Measurements from ENCODE around the gene PRIM2. TPM values are rescaled to one million over a fixed set of nuclear protein-coding genes. Genes with fewer than 3 reads are reported as not detected.
"Not testable (repeated sequence)": the region's sequence is repeated elsewhere in the genome, so short reads cannot be mapped to it uniquely, and the experiment has no call there.

PRIM2 gene, protein sequence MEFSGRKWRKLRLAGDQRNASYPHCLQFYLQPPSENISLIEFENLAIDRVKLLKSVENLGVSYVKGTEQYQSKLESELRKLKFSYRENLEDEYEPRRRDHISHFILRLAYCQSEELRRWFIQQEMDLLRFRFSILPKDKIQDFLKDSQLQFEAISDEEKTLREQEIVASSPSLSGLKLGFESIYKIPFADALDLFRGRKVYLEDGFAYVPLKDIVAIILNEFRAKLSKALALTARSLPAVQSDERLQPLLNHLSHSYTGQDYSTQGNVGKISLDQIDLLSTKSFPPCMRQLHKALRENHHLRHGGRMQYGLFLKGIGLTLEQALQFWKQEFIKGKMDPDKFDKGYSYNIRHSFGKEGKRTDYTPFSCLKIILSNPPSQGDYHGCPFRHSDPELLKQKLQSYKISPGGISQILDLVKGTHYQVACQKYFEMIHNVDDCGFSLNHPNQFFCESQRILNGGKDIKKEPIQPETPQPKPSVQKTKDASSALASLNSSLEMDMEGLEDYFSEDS
- 9.1 TPM for polyA plus RNA-seq

- Mint-ChIP-seq H3K9me3 (no peaks in the 10 kb centered on the region), H3K27me3 (no peaks in the 10 kb centered on the region), H3K4me3 (peak within 1 kb of the TSS; percentile 92 to 100 (median 100)), H3K36me3 (peaks cover 13% of the 10 kb centered on the region), H3K4me1 (peaks cover 14 to 27% (median 23%) of the 10 kb centered on the region in 3 donors), H3K27ac (peak within 1 kb of the TSS; percentile 61 to 98 (median 93))
These were observed at the start of gene PRIM2 for GRCh38 chr6:57317060-57317943. Gene PRIM2, plus strand, starts transcription at chr6:57317630. Its CDS starts 816 bp downstream, at chr6:57318446.

GRCh38 chr6:57268294-57268640, 49.2 kb upstream of the PRIM2 start:
- H3K4me1 Mint-ChIP-seq: no peaks in the 10 kb centered on the region
- H3K27me3 Mint-ChIP-seq: peaks cover 1% of the 10 kb centered on the region
- no peaks in the 10 kb centered on the region for H3K9me3 Mint-ChIP-seq
- no peaks in the 10 kb centered on the region for H3K36me3 Mint-ChIP-seq
- no peak overlapping the region for H3K27ac Mint-ChIP-seq
- H3K4me3 Mint-ChIP-seq: no peak overlapping the region

DNA sequence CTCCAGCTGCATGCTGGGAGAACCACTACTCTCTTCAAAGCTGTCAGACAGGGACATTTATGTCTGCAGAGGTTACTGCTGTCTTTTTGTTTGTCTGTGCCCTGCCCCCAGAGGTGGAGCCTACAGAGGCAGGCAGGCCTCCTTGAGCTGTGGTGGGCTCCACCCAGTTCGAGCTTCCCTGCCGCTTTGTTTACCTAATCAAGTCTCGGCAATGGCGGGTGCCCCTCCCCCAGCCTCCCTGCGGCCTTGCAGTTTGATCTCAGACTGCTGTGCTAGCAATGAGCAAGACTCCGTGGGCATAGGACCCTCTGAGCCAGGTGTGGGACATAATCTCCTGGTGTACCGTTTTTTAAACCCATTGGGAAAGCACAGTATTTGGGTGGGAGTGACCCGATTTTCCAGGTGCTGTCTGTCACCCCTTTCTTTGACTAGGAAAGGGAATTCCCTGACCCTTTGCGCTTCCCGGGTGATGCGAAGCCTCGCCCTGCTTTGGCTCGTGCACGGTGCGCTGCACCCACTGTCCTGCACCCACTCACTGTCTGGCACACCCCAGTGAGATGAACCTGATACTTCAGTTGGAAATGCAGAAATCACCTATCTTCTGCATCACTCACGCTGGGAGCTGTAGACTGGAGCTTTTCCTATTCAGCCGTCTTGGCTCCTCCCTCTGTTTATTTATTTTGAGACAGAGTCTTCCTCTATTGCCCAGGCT, 43.2 kb upstream of the PRIM2 start:
- not testable (repeated sequence) for H3K27me3 Mint-ChIP-seq, H3K9me3 Mint-ChIP-seq, H3K36me3 Mint-ChIP-seq, H3K4me1 Mint-ChIP-seq, H3K4me3 Mint-ChIP-seq, H3K27ac Mint-ChIP-seq

GRCh38 chr6:57275384-57275783, 42.0 kb upstream of the PRIM2 start:
- H3K36me3 Mint-ChIP-seq: no peaks in the 10 kb centered on the region
- no peaks in the 10 kb centered on the region for H3K9me3 Mint-ChIP-seq
- H3K4me3 Mint-ChIP-seq: no peak overlapping the region
- no peaks in the 10 kb centered on the region for H3K4me1 Mint-ChIP-seq
- H3K27me3 Mint-ChIP-seq: peaks cover 10% of the 10 kb centered on the region
- no peak overlapping the region for H3K27ac Mint-ChIP-seq

GRCh38 chr6:57276946-57277345, 40.5 kb upstream of the PRIM2 start:
- Mint-ChIP-seq H3K4me3 (no peak overlapping the region), H3K9me3 (no peaks in the 10 kb centered on the region), H3K27ac (no peak overlapping the region)

GRCh38 chr6:57278570-57278969, 38.9 kb upstream of the PRIM2 start:
- H3K9me3 Mint-ChIP-seq: no peaks in the 10 kb centered on the region
- H3K4me1 Mint-ChIP-seq: no peaks in the 10 kb centered on the region
- no peak overlapping the region for H3K27ac Mint-ChIP-seq
- H3K36me3 Mint-ChIP-seq: no peaks in the 10 kb centered on the region
- peaks cover 10% of the 10 kb centered on the region for H3K27me3 Mint-ChIP-seq
- no peak overlapping the region for H3K4me3 Mint-ChIP-seq

More at GRCh38 chr6:57276946-57277345, 40.5 kb upstream of the PRIM2 start:
- Mint-ChIP-seq H3K27me3 (peaks cover 10% of the 10 kb centered on the region), H3K4me1 (no peaks in the 10 kb centered on the region), H3K36me3 (no peaks in the 10 kb centered on the region)

DNA sequence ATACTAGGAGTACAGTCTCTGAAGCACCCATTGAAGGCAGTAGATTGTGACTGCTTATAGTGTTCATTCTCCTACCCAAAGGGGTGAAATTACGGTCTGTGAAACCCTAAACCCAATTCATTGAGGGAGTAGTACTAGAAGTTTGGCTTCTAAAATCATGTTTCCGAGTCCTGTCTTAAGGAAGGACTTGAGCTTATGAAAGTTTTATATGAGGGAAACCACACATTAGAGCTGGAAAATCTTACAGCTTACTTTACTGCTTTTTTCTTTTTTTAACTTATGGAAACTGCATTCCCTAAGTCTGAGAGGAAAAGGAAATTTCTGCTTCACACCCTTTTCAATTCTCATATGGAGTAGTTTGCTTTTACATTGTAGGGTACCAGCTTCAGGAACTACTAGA, 38.4 kb upstream of the PRIM2 start:
- Mint-ChIP-seq H3K27me3 (peaks cover 10% of the 10 kb centered on the region), H3K9me3 (no peaks in the 10 kb centered on the region), H3K36me3 (no peaks in the 10 kb centered on the region), H3K4me3 (no peak overlapping the region), H3K27ac (no peak overlapping the region), H3K4me1 (no peaks in the 10 kb centered on the region)

- Mint-ChIP-seq H3K4me1 (no peaks in the 10 kb centered on the region), H3K9me3 (peaks cover 0 to 8% (median 0%) of the 10 kb centered on the region in 3 donors), H3K36me3 (no peaks in the 10 kb centered on the region), H3K27ac (no peak overlapping the region), H3K27me3 (peaks cover 5% of the 10 kb centered on the region), H3K4me3 (no peak overlapping the region)
These were observed 34.3 kb upstream of the PRIM2 start for GRCh38 chr6:57283106-57283505.

- peaks cover 1% of the 10 kb centered on the region for H3K36me3 Mint-ChIP-seq
- H3K4me3 Mint-ChIP-seq: no peak overlapping the region
- H3K9me3 Mint-ChIP-seq: peaks cover 0 to 8% (median under 1%) of the 10 kb centered on the region in 3 donors
- H3K4me1 Mint-ChIP-seq: no peaks in the 10 kb centered on the region
- H3K27ac Mint-ChIP-seq: no peak overlapping the region
- H3K27me3 Mint-ChIP-seq: peaks cover 8% of the 10 kb centered on the region
These were observed 33.4 kb upstream of the PRIM2 start for GRCh38 chr6:57283911-57284455.

DNA sequence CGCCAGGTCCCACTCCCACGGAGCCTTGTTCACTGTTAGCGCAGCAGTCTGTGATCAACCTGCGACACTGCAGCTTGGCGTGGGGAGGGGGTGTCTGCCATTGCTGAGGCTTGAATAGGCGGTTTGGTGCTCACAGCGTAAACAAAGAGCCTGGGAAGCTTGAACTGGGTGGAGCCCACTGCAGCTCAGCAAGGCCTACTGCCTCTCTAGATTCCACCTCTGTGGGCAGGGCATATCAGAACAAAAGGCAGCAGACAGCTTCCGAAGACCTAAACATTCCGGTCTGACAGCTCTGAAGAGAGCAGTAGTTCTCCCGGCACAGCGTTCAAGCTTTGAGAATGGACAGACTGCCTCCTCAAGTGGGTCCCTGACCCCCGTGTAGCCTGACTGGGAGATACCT, 29.3 kb upstream of the PRIM2 start:
- H3K9me3 Mint-ChIP-seq: peaks cover 0 to 16% (median 3%) of the 10 kb centered on the region in 3 donors
- not testable (repeated sequence) for H3K27ac Mint-ChIP-seq, H3K4me1 Mint-ChIP-seq, H3K36me3 Mint-ChIP-seq, H3K4me3 Mint-ChIP-seq
- H3K27me3 Mint-ChIP-seq: peaks cover 11% of the 10 kb centered on the region

DNA sequence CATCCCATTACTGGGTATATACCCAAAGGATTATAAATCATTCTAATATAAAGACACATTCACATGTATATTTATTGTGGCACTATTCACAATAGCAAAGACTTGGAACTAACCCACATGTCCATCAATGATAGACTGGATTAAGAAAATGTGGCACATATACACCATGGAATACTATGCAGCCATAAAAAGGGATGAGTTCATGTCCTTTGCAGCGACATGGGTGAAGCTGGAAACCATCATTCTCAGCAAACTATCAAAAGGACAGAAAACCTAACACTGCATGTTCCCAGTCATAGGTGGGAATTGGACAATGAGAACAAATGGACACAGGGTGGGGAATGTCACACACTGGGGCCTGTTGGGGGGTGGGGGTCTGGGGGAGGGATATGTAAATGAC, 24.0 kb upstream of the PRIM2 start:
- H3K4me1 Mint-ChIP-seq, H3K36me3 Mint-ChIP-seq, H3K27ac Mint-ChIP-seq, H3K4me3 Mint-ChIP-seq, H3K9me3 Mint-ChIP-seq, H3K27me3 Mint-ChIP-seq: not testable (repeated sequence)

DNA sequence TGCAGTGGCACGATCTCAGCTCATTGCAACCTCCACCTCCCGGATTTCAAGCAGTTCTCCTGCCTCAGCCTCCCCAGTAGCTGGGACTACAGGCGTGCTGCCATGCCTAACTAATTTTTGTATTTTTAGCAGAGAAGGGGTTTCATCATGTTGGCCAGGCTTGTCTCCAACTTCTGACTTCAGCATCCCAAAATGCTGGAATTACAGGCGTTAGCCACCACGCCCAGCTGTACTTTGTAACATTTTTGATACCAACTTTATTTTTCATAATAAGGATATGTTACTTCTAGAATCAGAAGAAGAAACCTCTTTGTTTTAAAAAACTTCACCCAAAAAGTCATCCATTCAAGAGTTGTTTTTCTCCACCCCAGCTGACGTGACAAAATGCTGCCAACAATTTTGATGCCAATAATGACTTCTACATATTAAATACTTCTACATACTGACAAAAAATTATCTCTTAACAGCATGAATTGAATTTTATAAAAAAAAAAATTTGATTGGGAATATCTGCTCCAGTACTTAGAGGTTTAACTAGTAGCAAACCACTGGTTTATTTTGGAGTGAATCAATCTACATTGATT, 22.5 kb upstream of the PRIM2 start:
- no peaks in the 10 kb centered on the region for H3K36me3 Mint-ChIP-seq
- no peaks in the 10 kb centered on the region for H3K4me1 Mint-ChIP-seq
- no peak overlapping the region for H3K4me3 Mint-ChIP-seq
- peaks cover 3% of the 10 kb centered on the region for H3K27me3 Mint-ChIP-seq
- no peak overlapping the region for H3K27ac Mint-ChIP-seq
- H3K9me3 Mint-ChIP-seq: peaks cover 0 to 6% (median 0%) of the 10 kb centered on the region in 3 donors

DNA sequence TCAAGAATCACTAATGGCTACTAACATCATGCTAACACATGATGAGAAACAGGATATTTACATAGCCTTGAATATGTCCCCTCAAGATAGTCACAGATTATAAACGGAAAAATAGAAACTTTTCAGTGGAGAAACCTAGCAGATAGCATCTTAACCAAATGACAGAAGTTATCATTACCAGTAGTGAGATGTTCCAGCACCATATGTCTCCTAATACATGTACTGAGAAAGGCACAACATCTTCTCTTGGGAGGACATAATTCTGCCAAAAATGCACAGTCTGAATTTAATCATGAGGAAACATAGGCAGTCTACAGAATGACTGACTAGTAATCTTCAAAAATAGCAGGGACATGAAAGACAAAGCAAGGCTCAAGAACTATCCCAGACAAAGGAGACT, 19.9 kb upstream of the PRIM2 start:
- H3K9me3 Mint-ChIP-seq: peaks cover 0 to 3% (median 0%) of the 10 kb centered on the region in 3 donors
- no peak overlapping the region for H3K4me3 Mint-ChIP-seq
- H3K27ac Mint-ChIP-seq: no peak overlapping the region
- no peaks in the 10 kb centered on the region for H3K36me3 Mint-ChIP-seq
- no peaks in the 10 kb centered on the region for H3K27me3 Mint-ChIP-seq
- no peaks in the 10 kb centered on the region for H3K4me1 Mint-ChIP-seq

GRCh38 chr6:57298741-57299140, 18.7 kb upstream of the PRIM2 start:
- Mint-ChIP-seq H3K9me3 (no peaks in the 10 kb centered on the region), H3K27me3 (no peaks in the 10 kb centered on the region), H3K27ac (peak overlapping the region in 1 of 3 donors; percentile 38), H3K4me1 (no peaks in the 10 kb centered on the region), H3K36me3 (no peaks in the 10 kb centered on the region), H3K4me3 (no peak overlapping the region)

Measured in IgD-negative memory B cell (primary cell).